HG02840 (cell line): ENCODE data around the gene CCDC149.

ENCODE experiments used
- ATAC-seq: cut with Tn5 transposase; IDR thresholded peaks from one replicate; pipeline ENCODE4 v1.9.1; 2021; ENCODE audit warnings: mild to moderate bottlenecking, moderate library complexity, moderate number of reproducible peaks; ENCODE audit not compliant: unreplicated experiment, low FRiP score

CCDC149 gene

GRCh38 chr4:24884902-24885301 lies 27.9 kb downstream of the CCDC149 start:
- ATAC-seq, result no peak

GRCh38 chr4:24881508-24882196 lies 31.2 kb downstream of the CCDC149 start:
- ATAC-seq, result no peak

- no peak for ATAC-seq
These were observed 32.7 kb downstream of the CCDC149 start for GRCh38 chr4:24880186-24880585.

- ATAC-seq, result no peak
These were observed 34.2 kb downstream of the CCDC149 start for GRCh38 chr4:24878636-24879016.

- no peak for ATAC-seq
These were observed 34.8 kb downstream of the CCDC149 start for GRCh38 chr4:24877868-24878635.

GRCh38 chr4:24876431-24876830 lies 36.4 kb downstream of the CCDC149 start:
- no peak for ATAC-seq

GRCh38 chr4:24872720-24873119 lies 40.1 kb downstream of the CCDC149 start:
- no peak for ATAC-seq

GRCh38 chr4:24871210-24871609 lies 41.6 kb downstream of the CCDC149 start:
- no peak for ATAC-seq

GRCh38 chr4:24867766-24868296 lies 45.0 kb downstream of the CCDC149 start:
- ATAC-seq, result no peak

GRCh38 chr4:24867251-24867650 lies 45.6 kb downstream of the CCDC149 start:
- no peak for ATAC-seq

- no peak for ATAC-seq
These were observed 47.4 kb downstream of the CCDC149 start for GRCh38 chr4:24865401-24865800.

GRCh38 chr4:24863799-24864198 lies 49.0 kb downstream of the CCDC149 start:
- ATAC-seq, result no peak

- ATAC-seq, result no peak
These were observed 50.6 kb downstream of the CCDC149 start for GRCh38 chr4:24862073-24862751.

- ATAC-seq, result no peak
These were observed 54.3 kb downstream of the CCDC149 start for GRCh38 chr4:24858550-24858949.

- ATAC-seq, result no peak
These were observed 54.8 kb downstream of the CCDC149 start for GRCh38 chr4:24858026-24858425.

- no peak for ATAC-seq
These were observed 56.3 kb downstream of the CCDC149 start for GRCh38 chr4:24856586-24856985.

GRCh38 chr4:24855741-24856140 lies 57.1 kb downstream of the CCDC149 start:
- no peak for ATAC-seq

GRCh38 chr4:24853142-24853541 lies 59.7 kb downstream of the CCDC149 start:
- no peak for ATAC-seq

- ATAC-seq, result no peak
These were observed 62.2 kb downstream of the CCDC149 start for GRCh38 chr4:24850674-24851073.

- no peak for ATAC-seq
These were observed 63.1 kb downstream of the CCDC149 start for GRCh38 chr4:24849756-24850155.

- ATAC-seq, result no peak
These were observed 63.5 kb downstream of the CCDC149 start for GRCh38 chr4:24849351-24849750.
